HG02763 (cell line): ENCODE measurements around the gene HOXA9.

Source experiments
- ATAC-seq: cut with Tn5 transposase; IDR thresholded peaks from one replicate; pipeline ENCODE4 v1.9.1; 2021; ENCODE audit warnings: mild to moderate bottlenecking, moderate library complexity; ENCODE audit not compliant: unreplicated experiment

The HOXA9 gene

DNA sequence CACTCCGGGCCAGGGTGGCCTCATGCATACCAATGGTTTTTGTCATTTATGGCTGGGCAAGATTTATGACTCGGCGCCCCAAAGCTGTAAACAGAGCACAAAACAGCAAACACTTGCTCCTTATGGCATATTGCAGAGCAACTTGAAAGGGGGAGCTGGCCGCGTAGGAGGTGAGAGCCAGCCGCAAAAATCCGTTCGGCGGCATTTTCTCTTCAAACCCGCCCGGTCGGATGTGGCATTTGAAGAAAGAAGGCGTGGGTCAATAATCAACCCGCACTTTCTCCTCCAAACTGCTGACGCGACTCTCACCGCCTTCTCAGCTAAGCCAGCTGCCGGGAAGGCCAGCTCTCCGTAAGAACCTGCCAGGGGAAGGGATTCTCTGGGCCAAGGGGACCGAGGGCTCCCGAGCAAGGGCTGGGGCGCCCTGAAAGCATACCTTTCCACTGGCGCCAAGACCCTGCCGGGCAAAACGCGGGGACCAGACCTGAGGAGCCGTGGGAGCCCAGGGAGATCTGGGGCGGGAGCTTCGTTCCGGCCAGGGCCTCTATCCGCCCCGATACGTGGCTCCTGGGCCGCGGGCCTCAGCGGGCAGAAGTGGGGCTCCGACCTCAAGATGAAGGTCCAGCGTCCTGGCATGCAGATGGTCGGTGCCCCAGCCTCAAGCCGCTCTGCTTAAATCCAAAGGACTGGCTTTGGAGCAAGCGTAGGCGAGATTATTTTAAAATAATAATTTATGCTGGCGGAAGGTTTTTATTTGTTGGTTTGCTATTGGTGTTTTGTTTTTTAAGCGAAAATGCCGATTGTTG lies 49.9 kb downstream of the HOXA9 start:
- no peak for ATAC-seq

DNA sequence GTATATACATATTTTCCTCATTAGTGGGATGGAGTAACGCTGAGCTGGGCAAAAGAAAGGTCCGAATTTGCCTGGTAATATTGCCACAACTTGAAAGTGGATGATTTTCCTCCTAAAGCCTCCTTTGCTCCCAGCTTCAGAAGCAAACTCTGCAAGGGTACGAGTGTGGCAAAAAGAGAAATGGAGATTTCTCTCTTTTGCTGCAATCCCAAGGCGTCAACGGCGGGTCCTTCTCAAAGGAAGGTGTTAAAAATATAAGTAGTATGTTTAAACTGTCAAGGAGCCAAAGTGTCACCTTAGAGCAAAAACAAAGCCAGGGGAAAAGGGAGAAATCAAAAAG lies 50.5 kb downstream of the HOXA9 start:
- no peak for ATAC-seq

DNA sequence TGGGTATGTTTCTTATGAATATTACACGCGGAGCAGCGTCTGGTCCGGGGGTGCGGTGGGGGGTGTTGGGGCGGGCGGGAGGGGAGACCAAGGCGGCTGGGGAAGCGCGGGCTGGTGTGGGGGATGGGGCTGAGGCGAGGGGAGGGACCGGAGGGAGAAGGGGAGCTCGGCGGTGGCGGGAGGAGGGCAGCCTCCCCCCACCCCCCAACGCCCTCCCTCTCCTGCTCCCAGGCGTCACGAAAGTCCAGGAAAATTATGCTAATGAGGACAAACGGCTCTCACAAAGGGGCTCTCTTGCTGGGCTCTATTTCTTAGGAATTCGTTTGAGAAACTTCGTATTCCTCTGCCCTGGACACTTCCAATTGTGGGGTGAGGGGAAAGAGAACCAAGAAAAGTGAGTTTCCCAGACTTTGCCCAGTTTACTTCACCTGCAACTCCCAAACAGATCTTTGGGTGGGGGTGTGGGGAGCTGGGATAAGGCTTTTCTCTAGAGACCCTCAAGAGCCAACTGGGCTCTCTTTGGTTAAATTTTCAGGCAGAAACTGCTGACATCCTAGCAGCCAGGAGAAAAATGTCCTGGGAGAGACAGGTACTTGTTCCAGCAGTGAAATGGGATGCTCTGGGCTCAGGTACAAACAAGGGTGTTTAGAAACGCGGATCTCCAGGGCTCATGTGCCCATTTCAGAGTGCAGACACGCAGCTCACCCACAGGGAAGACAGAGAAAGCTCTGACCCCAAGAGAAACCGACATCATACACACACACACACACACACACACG lies 51.2 kb downstream of the HOXA9 start:
- no peak for ATAC-seq

DNA sequence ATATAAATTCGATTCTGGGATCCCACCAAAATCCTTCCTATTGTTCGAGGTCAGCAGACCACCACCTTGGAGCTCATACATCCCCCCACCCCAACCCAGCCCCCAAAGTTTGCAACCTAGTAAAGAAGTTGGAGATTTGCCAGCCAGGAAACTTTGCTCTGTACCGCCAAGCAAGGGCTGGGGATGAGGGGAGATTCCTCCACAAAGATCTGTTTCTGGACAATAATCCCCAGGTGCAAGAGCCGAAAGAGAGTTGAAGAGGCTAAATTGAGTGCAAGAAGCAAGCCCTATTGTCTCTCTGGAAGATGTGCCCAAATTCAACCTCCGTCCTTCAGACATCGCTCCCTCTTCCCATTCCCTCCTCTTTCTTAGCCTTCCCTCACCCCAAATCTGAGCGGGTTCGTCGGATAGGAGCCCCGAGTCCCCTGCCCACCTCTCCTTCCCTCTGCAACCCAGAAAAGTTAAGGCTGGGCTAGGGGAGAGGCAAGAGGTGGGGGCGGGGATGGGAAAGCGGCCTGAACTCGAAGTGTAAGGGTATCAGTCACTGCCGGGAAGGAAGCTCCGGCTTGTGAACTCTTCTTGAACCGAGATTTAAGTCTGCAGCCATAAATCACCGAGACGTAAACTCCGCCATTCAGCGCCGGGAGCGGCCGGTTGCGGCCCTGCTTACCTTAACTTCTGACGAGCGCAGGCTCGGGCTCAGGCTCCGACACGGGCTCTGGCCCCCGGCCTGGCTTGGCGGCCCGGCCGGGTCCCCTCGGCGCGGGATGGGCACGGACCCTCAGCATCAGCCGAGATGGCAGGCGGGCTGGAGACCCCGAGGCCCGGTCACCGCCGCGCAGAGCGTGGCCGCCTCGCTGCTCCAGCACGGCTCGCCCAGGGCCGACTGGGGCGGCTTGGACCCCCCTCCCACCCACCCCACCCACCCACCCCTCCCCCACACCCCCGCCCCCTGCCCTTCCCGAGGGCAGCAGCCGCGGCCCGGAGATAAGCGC lies 52.1 kb downstream of the HOXA9 start:
- no peak for ATAC-seq
